Activated CD4-positive, alpha-beta memory T cell treated with anti-CD3 and anti-CD28 coated beads for 36 hours (primary cell): ENCODE data around the gene ALDH3B2. TPM values are rescaled to one million over a fixed set of nuclear protein-coding genes. Genes with fewer than 3 reads are reported as not detected.
"Not testable (repeated sequence)": the region's sequence is repeated elsewhere in the genome, so short reads cannot be mapped to it uniquely, and the experiment has no call there.

ENCODE experiments used
- CTCF ChIA-PET: fragments of 350-600 bp; sonication (Branson Sonifier 250); formaldehyde crosslinking; loops from one replicate; lab custom pipeline; 2021; ENCODE audit warnings: antibody characterized with exemption, inconsistent platforms; lab: Charles Lee
- POLR2A ChIA-PET: fragments of 350-600 bp; sonication (Branson Sonifier 250); formaldehyde crosslinking; loops from one replicate; lab custom pipeline; 2021; ENCODE audit warnings: antibody characterized with exemption; lab: Charles Lee
- DNase-seq: peaks from one replicate; pipeline ENCODE4 v3.0.0-alpha.2; 2020
- H3K27ac Mint-ChIP-seq: one replicate; pipeline ENCODE4 v1.8.0; 2021; ENCODE audit warnings: mixed read lengths
- H3K27me3 Mint-ChIP-seq: one replicate; pipeline ENCODE4 v1.8.0; 2021; ENCODE audit warnings: mixed read lengths
- H3K36me3 Mint-ChIP-seq: one replicate; pipeline ENCODE4 v1.8.0; 2021; ENCODE audit warnings: mixed read lengths
- H3K4me1 Mint-ChIP-seq: one replicate; pipeline ENCODE4 v1.8.0; 2021; ENCODE audit warnings: low read depth, mixed read lengths
- H3K4me3 Mint-ChIP-seq: one replicate; pipeline ENCODE4 v1.8.0; 2021; ENCODE audit warnings: mild to moderate bottlenecking, mixed read lengths
- H3K9me3 Mint-ChIP-seq: one replicate; pipeline ENCODE4 v1.8.0; 2021; ENCODE audit warnings: mixed read lengths
- intact Hi-C: fragments of 100-400 bp; cut with micrococcal nuclease; formaldehyde crosslinking; loops from one replicate; pipeline ENCODE4 v1.15.1; 2023
- total RNA-seq, 2 experiments: library from RNA; stranded (reverse); gene quantifications; one replicate each; pipeline ENCODE4 v1.2.3, GENCODE V29; 2021

ALDH3B2 gene
- total RNA-seq, 2 experiments from 2014 or later: not detected

DNA sequence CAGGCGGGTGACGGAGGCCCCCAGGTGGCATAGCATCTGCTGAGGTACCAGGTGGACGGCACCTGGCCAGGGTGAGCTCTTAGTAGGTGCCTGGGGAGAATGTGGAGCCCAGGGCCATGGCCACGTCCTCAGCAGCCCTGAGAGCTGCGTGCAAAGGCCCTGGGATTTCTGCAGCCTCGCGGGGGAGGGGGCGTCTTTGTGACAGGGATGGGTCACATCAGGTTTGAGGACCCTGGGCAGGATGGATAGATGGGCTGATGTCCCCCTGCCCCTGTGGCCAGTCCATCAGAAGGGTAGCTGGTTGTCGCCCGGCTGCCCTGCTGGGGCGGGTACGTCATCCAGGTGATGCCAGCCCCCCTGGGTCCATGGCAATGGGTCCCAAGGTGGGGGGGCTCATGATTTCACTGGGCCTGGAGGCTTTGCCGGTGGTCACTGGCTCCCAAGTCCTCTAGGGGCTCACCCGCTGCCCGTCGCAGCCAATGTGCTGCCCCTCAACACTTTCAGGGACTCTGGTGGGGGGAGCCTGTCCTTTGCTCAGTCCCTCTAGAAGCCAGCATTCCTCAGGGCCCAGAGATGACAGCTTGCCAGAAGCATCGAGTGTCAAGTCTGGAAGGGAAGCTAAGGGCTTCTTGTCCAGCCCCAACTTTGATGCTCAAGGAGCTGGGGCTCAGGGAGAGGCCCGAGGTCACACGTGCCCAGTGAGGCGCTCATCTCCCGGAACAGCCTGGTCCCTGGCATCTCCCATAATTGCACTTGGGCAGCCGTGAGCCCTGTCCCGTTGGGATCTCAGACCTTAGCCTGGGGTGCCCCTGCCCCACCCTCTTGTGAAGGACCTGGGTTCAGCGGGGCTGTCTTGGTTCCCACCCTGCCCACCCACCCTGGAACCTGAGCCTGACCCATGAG, 35.6 kb downstream of the ALDH3B2 start:
- ChIA-PET POLR2A (no interaction called here), CTCF (interaction anchor here (1.0 to 2.9 kb wide), 5 partner anchors 10 to 22 kb away, joined by 3 to 11 read pairs (median 3); partner anchors contain the start of gene NUDT8)

DNA sequence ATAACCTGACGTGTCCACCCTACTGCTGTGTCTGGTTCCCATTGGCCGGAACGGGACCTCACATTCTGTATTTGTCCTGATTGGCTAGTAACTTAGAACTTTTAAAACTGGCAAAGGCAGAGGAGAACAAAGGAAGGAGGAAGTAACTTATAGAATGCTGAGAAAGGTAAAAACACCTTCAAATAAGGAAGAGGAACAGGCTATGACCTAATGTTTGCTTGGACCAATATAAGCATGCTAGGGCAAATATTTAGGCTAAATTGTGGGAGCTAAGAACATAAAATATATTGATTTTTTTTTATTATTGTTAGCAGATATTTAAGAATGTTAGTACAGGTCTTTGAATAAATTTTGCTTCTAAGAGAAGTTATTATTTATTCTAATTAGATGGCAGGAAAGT, 37.0 kb downstream of the ALDH3B2 start:
- H3K4me1 Mint-ChIP-seq, H3K27me3 Mint-ChIP-seq, POLR2A ChIA-PET, CTCF ChIA-PET, H3K4me3 Mint-ChIP-seq, intact Hi-C loops, H3K36me3 Mint-ChIP-seq, H3K9me3 Mint-ChIP-seq, H3K27ac Mint-ChIP-seq, DNase-seq: not testable (repeated sequence)

More for the DNA sequence above, 35.6 kb downstream of the ALDH3B2 start:
- Mint-ChIP-seq H3K27me3 (no peaks in the 10 kb centered on the region), H3K36me3 (no peaks in the 10 kb centered on the region), H3K27ac (no peak overlapping the region), H3K9me3 (no peaks in the 10 kb centered on the region), H3K4me1 (peaks cover 3% of the 10 kb centered on the region), H3K4me3 (no peak overlapping the region)
- intact Hi-C loops: no loop called here
- no peak for DNase-seq

DNA sequence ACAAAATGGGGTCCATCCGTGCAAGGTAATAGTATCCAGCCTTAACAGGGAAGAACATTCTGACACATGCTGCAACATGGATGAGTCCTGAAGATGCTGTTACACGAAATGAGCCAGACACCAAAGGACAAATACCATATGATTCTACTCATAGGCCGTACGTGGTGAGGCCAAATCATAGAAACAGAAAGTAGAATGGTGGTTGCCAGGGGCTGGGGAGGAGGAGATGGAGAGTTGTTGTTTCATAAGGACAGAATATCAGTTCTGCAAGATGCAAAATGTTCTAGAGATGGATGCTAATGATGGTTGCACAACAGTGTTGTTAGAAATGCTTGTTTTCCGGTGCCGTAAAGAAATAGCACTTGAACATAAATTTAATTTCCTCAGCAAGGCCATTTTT, 37.5 kb downstream of the ALDH3B2 start:
- H3K9me3 Mint-ChIP-seq: no peaks in the 10 kb centered on the region
- H3K4me3 Mint-ChIP-seq: no peak overlapping the region
- no peak overlapping the region for H3K27ac Mint-ChIP-seq
- no peaks in the 10 kb centered on the region for H3K27me3 Mint-ChIP-seq
- no peaks in the 10 kb centered on the region for H3K36me3 Mint-ChIP-seq
- CTCF ChIA-PET: interaction anchor here (1.2 kb wide), 1 partner anchor 9 kb away, joined by 4 read pairs; no protein-coding TSS in a partner anchor
- POLR2A ChIA-PET: no interaction called here
- no peak for DNase-seq
- intact Hi-C loops: no loop called here
- H3K4me1 Mint-ChIP-seq: peaks cover 3% of the 10 kb centered on the region

DNA sequence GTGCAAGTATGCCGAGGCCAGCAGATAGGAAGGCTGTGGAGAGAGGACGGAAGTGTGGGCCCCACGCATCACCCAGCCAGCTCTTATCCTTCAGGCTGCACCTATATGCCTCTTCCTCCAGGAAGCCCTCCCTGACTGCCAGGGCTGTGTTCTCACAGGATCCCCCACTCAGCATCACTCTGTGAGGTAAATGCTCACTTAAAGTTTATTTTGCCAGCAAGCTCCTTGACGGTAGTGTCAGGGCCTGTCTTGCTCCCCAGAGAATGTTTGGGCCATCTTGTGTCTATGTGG, 39.2 kb downstream of the ALDH3B2 start:
- intact Hi-C loops: no loop called here
- H3K36me3 Mint-ChIP-seq: no peaks in the 10 kb centered on the region
- DNase-seq: no peak
- H3K27me3 Mint-ChIP-seq: no peaks in the 10 kb centered on the region
- H3K27ac Mint-ChIP-seq: no peak overlapping the region
- H3K4me3 Mint-ChIP-seq: no peak overlapping the region
- peaks cover 8% of the 10 kb centered on the region for H3K4me1 Mint-ChIP-seq
- H3K9me3 Mint-ChIP-seq: no peaks in the 10 kb centered on the region
- ChIA-PET POLR2A (no interaction called here), CTCF (interaction anchor here (2.1 kb wide), 1 partner anchor 24 kb away, joined by 9 read pairs; no protein-coding TSS in a partner anchor)

DNA sequence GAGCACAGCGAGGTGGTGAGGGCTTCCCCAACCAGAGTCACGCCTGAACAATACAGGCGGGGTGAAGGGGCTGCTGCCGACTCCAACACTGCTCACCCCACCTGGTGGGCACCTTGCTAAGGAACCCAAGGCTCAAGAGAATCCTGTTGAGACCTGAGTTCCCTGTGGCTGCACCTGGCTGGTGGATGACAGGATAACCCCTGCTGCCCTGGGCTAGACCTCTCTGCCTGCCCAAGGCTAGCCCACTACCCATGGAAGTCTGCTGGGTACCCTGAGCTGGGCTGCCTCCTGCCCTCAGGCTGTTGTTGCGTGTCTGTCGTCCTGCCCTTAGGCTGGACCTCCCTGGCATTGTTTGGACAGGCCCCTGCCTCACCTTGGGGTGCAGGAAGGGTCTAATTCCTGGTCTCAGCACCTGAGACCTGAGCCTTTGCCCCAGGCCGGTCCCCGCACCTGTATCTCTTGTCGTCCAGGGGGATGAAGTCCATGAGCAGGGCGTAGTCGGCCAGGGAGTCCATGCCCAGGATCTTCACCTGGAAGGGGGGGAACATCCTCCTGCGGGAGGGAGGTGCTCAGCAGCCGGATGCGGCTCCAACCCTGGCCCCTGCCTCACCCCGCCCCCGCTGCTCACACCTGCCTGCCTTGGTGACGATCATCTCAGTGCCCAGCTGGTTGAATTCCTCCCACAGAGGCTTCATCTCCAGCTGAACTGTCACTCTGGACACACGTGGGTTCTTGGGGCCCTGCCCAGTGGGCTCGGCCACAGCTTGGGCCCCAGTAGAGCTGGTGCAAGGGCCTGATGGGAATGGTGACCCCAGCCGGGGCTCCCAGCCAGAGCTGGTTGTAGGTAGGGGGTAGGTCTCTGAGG, 39.8 kb downstream of the ALDH3B2 start:
- ChIA-PET CTCF (interaction anchor here (2.1 kb wide), 1 partner anchor 25 kb away, joined by 9 read pairs; no protein-coding TSS in a partner anchor), POLR2A (interaction anchor here (0.6 kb wide), 1 partner anchor 271 kb away, joined by 4 read pairs; no protein-coding TSS in a partner anchor)
- intact Hi-C loops: no loop called here
- no peak for DNase-seq
- no peaks in the 10 kb centered on the region for H3K36me3 Mint-ChIP-seq
- H3K9me3 Mint-ChIP-seq: no peaks in the 10 kb centered on the region
- no peak overlapping the region for H3K27ac Mint-ChIP-seq
- no peaks in the 10 kb centered on the region for H3K27me3 Mint-ChIP-seq
- no peak overlapping the region for H3K4me3 Mint-ChIP-seq
- peaks cover 6% of the 10 kb centered on the region for H3K4me1 Mint-ChIP-seq

DNA sequence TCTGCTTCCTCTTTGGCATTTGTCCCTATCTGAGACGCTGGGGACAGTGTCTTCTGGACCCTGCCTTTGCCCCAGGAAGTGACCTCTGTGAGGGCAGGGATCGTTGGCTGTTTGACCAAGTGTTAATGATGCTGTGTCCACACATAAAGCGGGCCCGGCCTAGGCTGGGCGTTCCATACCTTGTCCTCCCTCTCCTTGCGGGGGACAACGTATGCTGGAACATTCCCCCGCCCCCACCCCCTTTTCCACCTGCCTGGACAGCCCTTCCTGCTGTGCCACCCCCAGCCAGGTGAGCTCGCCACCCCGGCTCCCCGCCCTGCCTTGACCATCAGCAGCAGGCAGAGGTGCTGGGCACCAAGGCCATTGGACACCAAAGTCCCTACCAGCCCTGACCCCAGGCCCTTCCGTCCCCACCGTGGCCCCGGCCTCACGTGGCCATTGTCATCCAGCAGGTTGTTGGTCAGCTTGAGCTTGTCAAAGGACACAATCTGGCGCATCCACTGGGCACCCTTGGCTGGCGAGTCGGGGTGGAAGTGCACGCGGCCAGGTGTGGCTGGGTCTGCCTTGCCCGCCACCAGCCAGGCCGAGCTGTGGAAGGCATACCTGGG, 40.6 kb downstream of the ALDH3B2 start:
- Mint-ChIP-seq H3K4me1 (peaks cover 6% of the 10 kb centered on the region), H3K27ac (no peak overlapping the region), H3K4me3 (no peak overlapping the region), H3K36me3 (no peaks in the 10 kb centered on the region), H3K9me3 (no peaks in the 10 kb centered on the region), H3K27me3 (no peaks in the 10 kb centered on the region)
- CTCF ChIA-PET: no interaction called here
- POLR2A ChIA-PET: interaction anchor here (0.6 kb wide), 1 partner anchor 271 kb away, joined by 4 read pairs; no protein-coding TSS in a partner anchor
- intact Hi-C loops: no loop called here
- no peak for DNase-seq

DNA sequence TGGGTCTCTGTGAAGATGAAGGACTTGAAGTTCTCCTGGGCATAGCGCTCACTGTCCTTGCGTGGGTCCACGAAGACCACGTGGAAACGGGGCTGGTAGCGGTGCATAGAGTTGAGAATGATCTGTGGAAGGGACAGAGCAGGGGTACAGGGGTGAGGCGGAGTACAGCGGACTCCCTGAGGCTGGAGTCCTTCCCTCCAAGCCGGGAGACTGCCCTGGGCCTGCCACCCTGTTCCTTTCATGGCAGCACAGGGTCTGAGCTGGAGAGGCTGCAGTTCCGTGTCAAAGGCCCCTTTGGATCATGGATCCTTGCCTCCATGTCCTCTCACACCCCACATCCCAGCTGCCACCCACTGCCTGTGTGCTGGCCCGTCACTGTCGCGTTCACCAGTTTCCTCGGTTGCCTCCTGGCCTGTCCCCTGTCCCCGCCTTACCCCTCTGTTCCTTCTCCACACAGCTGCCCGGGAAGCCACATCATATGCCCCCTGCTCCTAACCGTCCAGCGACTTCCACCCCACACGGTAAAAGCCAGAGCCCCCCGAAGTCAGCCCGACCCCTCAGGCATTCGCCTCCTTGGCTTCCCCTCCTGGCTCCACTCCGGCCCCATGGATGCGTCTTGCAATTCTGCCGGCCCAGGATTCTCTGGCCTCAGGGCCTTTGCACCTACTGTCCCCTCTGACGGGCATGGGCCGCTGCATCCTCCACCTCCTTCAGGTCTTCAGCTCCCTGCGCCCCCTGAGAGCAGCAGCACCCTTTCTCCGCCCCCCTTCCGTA, 41.3 kb downstream of the ALDH3B2 start:
- Mint-ChIP-seq H3K27me3 (no peaks in the 10 kb centered on the region), H3K4me1 (peaks cover 6% of the 10 kb centered on the region), H3K4me3 (no peak overlapping the region), H3K9me3 (no peaks in the 10 kb centered on the region), H3K36me3 (no peaks in the 10 kb centered on the region), H3K27ac (no peak overlapping the region)
- intact Hi-C loops: no loop called here
- POLR2A ChIA-PET: no interaction called here
- CTCF ChIA-PET: interaction anchor here (1.1 to 5.3 kb wide), 2 partner anchors 16 to 25 kb away, joined by 6 to 90 read pairs; no protein-coding TSS in a partner anchor
- no peak for DNase-seq

DNA sequence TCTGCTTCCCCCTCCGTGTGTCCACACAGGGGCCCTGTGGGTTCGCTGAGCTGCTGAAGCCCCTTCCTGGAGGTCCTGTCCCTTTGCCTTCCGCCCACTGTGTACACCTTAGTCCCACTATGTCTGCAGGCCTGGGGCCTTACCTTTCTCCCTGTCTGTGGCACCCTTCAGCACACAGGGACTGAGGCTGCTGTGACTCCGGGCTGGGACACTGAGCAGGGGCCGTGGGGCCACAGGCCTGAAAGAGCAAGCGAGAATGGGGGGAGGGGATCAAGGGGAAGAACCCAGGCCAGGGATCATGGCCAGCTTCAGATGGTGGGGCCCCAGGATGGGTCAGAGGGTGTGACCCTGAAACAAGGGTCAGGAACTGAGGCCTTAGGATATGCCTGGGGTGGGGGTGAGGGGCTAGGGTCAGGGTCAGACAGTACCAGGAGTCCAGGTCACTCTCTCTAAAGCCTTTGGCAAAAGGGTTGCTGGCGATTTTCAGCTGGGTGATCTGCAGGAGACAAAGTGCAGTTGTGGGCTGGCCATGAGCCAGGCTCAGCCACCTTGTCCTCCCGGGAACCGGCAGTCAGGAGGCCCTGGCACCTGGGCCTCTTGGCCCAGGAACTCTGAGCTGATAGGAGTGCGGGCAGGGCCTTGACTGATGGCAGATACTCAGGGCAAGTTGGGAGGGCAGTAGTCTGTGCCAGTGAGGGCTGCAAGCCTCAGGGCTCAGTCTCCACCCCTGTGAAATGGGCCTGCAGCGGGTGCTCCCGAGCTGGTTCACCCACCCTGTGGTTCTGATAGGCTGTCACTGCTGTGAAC, 42.0 kb downstream of the ALDH3B2 start:
- no peaks in the 10 kb centered on the region for H3K9me3 Mint-ChIP-seq
- DNase-seq: no peak
- H3K4me3 Mint-ChIP-seq: no peak overlapping the region
- ChIA-PET POLR2A (no interaction called here), CTCF (interaction anchor here (1.1 to 5.3 kb wide), 2 partner anchors 16 to 26 kb away, joined by 6 to 90 read pairs; no protein-coding TSS in a partner anchor)
- peaks cover 6% of the 10 kb centered on the region for H3K4me1 Mint-ChIP-seq
- H3K27me3 Mint-ChIP-seq: no peaks in the 10 kb centered on the region
- H3K36me3 Mint-ChIP-seq: no peaks in the 10 kb centered on the region
- H3K27ac Mint-ChIP-seq: peak overlapping the region; percentile 10
- intact Hi-C loops: no loop called here

DNA sequence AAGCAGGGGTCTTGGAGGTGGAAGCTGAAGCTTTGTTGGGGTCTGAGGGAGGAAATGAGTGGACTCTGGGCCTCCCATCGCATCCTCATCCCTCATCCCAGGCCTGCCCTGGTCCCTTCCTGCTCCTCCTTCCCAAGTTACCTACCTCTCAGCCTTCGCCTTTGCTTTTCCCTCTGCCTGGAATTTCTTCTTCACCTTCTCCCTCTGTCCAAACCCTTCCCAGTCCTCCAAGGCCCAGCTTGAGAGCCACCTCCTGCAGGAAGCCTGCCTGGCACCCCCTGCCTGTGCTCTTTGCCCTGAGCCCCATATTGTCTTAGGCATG, 42.6 kb downstream of the ALDH3B2 start:
- Mint-ChIP-seq H3K4me3 (peak overlapping the region; percentile 30), H3K36me3 (no peaks in the 10 kb centered on the region), H3K27ac (peak overlapping the region; percentile 10), H3K9me3 (no peaks in the 10 kb centered on the region), H3K27me3 (no peaks in the 10 kb centered on the region), H3K4me1 (peaks cover 6% of the 10 kb centered on the region)
- ChIA-PET POLR2A (interaction anchor here (3.0 kb wide), 1 partner anchor 25 kb away, joined by 8 read pairs; no protein-coding TSS in a partner anchor), CTCF (interaction anchor here (4.3 to 5.3 kb wide), 2 partner anchors 17 to 26 kb away, joined by 56 to 90 read pairs; partner anchors contain the start of gene ACY3)
- intact Hi-C loops: no loop called here
- no peak for DNase-seq

DNA sequence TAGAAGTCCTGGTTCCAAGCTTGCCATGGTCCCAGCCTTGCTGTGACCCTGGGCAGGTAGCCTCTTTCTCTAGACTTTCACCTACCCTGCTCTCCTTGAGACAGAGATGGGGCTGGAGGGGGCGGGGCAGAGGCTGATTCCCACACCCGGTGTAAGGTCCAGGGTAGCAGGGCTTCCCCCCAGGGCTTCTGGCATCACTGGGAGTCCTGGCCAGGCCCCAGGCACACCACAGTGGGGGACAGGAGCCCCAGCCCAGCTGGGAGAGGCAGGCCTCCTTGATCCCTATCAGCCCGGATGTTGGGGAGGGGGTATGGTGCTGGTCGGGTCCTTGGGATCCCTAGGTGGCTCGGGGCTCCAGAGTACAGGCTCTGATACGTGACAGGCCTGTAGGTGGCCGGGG, 43.0 kb downstream of the ALDH3B2 start:
- intact Hi-C loops: no loop called here
- Mint-ChIP-seq H3K4me1 (peaks cover 6% of the 10 kb centered on the region), H3K4me3 (peak overlapping the region; percentile 78), H3K27ac (no peak overlapping the region), H3K27me3 (no peaks in the 10 kb centered on the region), H3K36me3 (no peaks in the 10 kb centered on the region), H3K9me3 (no peaks in the 10 kb centered on the region)
- POLR2A ChIA-PET: interaction anchor here (3.0 kb wide), 1 partner anchor 26 kb away, joined by 8 read pairs; no protein-coding TSS in a partner anchor
- no peak for DNase-seq
- CTCF ChIA-PET: interaction anchor here (4.3 to 5.3 kb wide), 2 partner anchors 17 to 27 kb away, joined by 56 to 90 read pairs; partner anchors contain the start of gene ACY3
